AG04449 (cell line): Measurements from ENCODE around the gene KLK7.

Experiments
- CTCF ChIA-PET: fragments of 350-600 bp; formaldehyde crosslinking; extraction: SDS; loops from one replicate; lab custom pipeline; 2021; ENCODE audit warnings: antibody characterized with exemption; lab: Yijun Ruan, JAX
- POLR2A ChIA-PET: fragments of 400-600, 350-600 bp; formaldehyde crosslinking; extraction: SDS; loops from one replicate; lab custom pipeline; 2020; ENCODE audit warnings: antibody characterized with exemption, inconsistent platforms; lab: Yijun Ruan, JAX
- DNase-seq: peaks from one replicate; pipeline ENCODE4 v3.0.0-alpha.2; 2010; ENCODE audit warnings: low read depth, low spot score
- H3K4me3 ChIP-seq: 2 replicates; pipeline ENCODE4 v1.5.1; 2011; ENCODE audit warnings: low read depth, mild to moderate bottlenecking, control low read depth, low read length
- CTCF ChIP-seq: IDR thresholded peaks from one replicate; pipeline ENCODE4 v1.5.1; 2011; ENCODE audit warnings: mild to moderate bottlenecking, moderate library complexity, low read length, control low read depth, inconsistent platforms; ENCODE audit not compliant: insufficient read depth; ENCODE audit errors: missing control alignments

Gene KLK7

GRCh38 chr19:51022526-51022925 lies 38.8 kb upstream of the KLK7 start:
- no peak for TF ChIP-seq CTCF
- no peak for DNase-seq
- CTCF ChIA-PET = interaction anchor here (2.2 to 6.4 kb wide), 2 partner anchors 22 to 73 kb away, joined by 7 to 61 read pairs; no protein-coding TSS in a partner anchor
- POLR2A ChIA-PET = no interaction called here
- H3K4me3 ChIP-seq = no peak overlapping the region

- H3K4me3 ChIP-seq = no peak overlapping the region
- TF ChIP-seq CTCF = peak; percentile 50
- CTCF ChIA-PET = interaction anchor here (0.7 to 6.4 kb wide), 11 partner anchors 9 to 236 kb away, joined by 3 to 61 read pairs (median 7); no protein-coding TSS in a partner anchor
- peak; percentile 5 for DNase-seq
- POLR2A ChIA-PET = no interaction called here
Measured at GRCh38 chr19:51020988-51021651, 37.4 kb upstream of the KLK7 start.

GRCh38 chr19:51019544-51019925 lies 35.8 kb upstream of the KLK7 start, which contains the start of gene KLK10:
Gene KLK10, minus strand, starts transcription at chr19:51019709. Its CDS starts 579 bp downstream, at chr19:51019130.
- POLR2A ChIA-PET = no interaction called here
- no peak for DNase-seq
- TF ChIP-seq CTCF = no peak
- CTCF ChIA-PET = interaction anchor here (6.4 kb wide), 1 partner anchor 76 kb away, joined by 61 read pairs; no protein-coding TSS in a partner anchor
- no peak within 1 kb of the TSS for H3K4me3 ChIP-seq

- ChIA-PET POLR2A (no interaction called here), CTCF (interaction anchor here (6.4 kb wide), 1 partner anchor 77 kb away, joined by 61 read pairs; no protein-coding TSS in a partner anchor)
- TF ChIP-seq CTCF = no peak
- H3K4me3 ChIP-seq = no peak overlapping the region
- DNase-seq = no peak
Measured at GRCh38 chr19:51018745-51019543, 35.2 kb upstream of the KLK7 start.

GRCh38 chr19:51016798-51017683 lies 33.3 kb upstream of the KLK7 start:
- H3K4me3 ChIP-seq = no peak overlapping the region
- ChIA-PET CTCF (interaction anchor here (0.6 to 1.5 kb wide), 7 partner anchors 15 to 88 kb away, joined by 3 read pairs; no protein-coding TSS in a partner anchor), POLR2A (interaction anchor here (0.6 kb wide), 1 partner anchor 10 kb away, joined by 3 read pairs; no protein-coding TSS in a partner anchor)
- no peak for DNase-seq
- peak; percentile 72 for TF ChIP-seq CTCF
